Measurements from ENCODE around the gene SHISAL1.

DNA sequence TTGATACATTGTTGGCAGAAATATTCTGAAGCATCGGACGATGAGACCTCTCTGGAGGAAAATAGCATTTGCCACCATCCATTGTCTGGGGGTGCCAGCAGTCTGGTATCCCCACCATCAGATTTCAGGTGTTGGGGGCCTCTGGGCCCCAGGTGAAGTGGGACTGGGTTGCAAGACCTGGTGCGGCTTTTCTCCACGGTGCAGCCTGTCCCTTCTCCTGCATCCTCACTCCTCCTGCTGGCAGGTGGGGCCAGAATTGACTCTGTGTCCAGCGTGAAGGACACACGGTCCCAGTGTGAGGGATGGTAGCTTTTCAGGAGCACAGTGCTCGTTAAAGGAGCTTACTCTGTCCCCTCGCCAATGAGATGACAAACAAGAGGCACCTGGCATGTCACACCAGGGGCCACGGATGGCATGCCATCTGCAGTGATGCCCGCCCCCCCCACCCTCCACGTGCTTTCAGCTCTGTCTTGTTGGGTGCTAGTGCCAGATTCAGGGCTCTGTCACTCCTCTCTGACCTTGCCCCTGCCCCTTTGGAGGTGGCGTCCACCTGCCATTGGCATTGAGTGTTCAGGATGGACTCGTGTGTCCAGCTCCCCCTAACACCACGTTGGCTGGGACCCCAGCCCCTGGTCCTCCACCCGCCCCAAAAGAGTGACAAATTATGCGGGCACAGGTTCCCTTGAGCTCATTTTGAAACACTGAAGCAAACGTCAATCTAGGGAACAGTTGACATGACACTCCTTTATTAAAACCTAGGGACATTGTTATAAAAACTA lies 69.6 kb downstream of the SHISAL1 start:
- TF ChIP-seq GATA3 (IDR thresholded peaks at IDR 0.05; ENCODE audit: low read depth, low read length) (no peak), GATA2 (IDR thresholded peaks at IDR 0.05; ENCODE audit: low read depth, low read length) (no peak)

All from SH-SY5Y (cell line).